HG03196 (cell line): Measurements from ENCODE around the gene AKAP1.

Experiments
- ATAC-seq: cut with Tn5 transposase; IDR thresholded peaks from one replicate; pipeline ENCODE4 v1.9.1; 2021; ENCODE audit not compliant: unreplicated experiment

The AKAP1 gene

DNA sequence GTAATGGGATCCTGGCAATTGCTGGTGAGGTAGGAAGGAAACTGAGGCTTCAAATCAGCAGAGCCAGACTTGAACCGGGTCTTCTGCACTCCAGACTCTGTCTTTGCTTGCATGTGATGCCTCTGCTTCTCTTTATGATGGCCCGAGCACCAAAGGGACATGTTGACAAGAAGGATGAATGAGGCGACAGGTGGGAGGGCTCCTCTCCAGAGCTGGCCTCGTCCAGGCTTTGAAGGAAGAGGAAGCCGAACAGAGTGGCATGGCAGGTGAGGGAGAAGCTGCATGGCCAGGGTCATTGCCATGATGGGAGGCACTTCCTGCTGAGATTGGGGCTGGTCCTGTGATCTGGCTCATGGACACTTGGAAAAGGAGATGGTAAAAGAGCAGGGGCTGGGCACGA lies 40.8 kb downstream of the AKAP1 start:
- ATAC-seq = no peak

DNA sequence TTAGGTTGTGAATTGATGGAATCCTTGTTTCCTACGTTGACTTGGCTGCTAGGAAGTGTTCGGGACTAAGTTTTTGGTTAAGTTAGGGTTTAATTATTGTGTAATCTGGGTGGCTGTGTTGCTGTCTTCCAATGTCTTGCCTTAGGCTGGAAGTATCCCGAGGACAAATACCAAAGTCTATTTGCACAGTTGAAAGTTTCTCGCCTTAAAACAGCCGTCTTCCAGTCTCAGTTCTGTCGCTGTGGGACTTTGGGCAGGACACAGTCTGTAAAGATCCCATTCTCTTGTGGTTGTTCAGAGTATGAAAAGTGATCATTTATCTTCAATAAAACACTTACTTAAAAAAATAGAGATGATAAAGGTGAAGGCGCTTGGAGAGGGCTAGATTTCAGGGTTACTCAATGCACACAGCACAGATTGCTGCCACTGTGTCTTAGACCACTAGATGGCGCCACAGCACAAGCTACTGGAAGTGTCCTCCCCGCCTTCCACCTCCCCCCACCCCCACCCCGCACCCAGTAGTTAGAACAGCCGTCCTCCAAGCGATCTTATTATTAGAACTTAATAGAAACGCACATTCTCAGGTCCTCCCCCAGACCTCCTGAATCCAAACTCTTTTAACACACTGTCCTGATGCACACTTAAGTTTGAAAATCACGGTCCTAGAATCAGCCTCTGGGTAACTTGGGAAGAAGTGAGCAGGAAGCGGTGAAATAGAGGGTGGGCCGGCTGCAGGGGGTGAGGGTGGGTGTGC lies 45.8 kb downstream of the AKAP1 start:
- ATAC-seq = no peak

DNA sequence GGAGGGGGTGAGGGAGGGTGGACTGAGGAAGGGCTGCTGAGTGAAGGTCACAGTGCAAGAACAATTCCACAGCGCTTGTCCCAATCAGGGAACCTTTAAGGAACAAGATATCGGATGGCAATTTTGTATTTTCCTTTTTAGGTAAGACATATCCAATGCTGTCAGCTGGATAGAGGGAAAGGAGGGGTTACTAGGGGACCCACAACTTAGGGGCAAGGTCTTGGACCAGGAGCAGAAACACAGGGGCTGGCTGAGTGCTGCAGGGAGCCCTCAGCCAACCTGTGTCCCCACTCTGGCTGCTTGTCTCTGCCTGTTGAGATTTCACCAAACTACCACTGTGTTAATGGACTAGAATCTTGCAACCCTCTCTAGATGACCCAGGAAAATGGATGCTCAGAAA lies 47.6 kb downstream of the AKAP1 start:
- no peak for ATAC-seq

DNA sequence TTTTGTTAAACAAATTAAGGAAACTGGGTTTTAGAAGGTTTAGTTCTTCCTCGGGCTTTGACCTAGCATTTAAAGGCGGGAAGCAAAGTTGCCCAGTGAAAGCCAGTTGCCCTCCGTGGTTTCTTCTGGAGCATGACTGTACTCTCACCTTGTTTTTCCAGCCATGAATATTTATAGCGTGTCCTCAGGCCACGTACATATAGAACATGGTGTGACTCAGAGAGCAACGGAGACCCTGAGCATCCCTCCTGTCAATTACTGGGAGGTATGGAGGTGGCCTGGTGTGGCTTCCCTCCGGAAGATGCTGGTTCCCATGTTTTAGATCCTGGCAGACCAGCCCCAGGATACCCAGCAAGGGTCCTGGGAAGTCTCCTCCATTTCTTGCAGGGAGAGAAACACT lies 48.4 kb downstream of the AKAP1 start:
- ATAC-seq = no peak

DNA sequence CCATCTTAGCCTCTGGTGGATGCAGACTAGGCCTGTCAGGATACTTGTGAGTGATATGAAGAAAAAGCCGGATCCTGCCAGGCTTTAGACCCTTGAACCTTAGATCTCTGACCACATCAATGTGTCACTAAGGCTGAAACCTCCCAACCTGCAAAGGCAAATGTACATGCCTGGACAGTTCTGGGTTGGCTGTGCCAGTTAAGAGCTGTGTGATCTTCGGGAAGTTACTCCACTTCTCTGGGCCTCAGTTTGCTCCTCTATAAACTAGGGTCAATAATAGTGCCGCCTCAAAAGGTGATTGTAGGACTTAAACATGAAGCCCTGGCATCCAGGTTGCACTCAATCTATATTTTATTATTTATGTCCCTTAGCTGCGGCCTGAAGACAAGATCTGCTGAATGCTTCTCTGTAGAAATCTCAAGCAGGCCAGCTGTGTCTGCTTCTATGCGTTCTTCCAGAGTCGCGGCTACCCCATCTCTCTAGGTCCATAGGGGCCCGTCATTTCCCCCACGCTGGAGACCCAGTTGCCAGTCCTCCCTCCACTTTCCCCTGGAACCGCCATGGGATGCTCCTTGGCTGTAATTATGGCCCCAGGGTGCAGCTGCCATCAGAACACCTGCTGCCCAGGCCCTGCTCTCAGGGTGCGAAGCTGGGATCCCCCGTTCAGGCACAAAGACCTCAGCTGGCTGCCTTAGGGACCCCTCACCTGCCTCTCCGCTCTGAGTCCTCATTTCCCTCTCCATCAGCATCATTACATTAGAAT lies 50.2 kb downstream of the AKAP1 start:
- no peak for ATAC-seq

DNA sequence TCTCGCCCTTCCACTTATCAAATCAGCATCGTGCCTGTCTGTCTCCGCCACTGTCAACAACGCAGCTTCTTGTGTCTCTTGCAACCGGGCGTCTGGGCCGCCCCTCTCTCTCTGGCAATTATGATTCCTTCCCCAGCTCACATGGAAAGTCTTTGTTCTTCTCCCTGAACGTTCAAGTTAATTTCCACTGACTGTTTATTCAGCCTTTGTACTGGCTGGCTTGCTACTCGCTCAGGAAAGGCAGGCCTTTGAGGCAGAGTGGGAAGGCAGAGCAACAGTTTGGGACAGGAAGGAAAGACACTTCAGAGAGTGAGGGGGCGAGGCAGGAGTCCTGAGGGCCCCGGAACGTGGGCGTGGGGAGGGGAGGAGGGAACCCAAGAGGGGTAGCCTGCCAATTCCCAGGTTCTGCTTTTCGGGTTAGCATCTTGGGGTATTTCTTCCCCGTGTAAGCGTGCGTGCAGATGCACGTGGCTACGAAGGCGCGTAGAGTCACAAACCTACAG lies 50.8 kb downstream of the AKAP1 start:
- no peak for ATAC-seq

DNA sequence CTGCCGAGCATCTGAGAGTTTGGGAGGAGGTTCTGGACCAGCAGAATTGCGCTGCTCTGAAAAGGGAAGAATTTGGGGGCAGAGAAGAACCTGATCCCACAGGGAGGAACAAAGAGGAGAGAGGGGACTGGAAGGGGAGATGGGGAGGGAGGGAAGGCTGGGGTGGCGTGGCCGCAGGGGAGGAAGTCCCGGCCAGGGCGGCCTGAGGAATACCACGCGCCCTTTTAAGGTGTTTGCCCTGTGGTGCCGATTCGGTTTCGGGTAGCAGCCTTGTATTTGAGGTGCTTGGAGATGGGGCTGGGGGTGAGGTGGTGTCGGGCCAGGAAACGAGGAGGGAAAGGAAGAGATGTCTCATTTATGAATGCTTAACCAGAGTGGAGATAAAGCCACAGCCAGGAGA lies 51.3 kb downstream of the AKAP1 start:
- no peak for ATAC-seq

DNA sequence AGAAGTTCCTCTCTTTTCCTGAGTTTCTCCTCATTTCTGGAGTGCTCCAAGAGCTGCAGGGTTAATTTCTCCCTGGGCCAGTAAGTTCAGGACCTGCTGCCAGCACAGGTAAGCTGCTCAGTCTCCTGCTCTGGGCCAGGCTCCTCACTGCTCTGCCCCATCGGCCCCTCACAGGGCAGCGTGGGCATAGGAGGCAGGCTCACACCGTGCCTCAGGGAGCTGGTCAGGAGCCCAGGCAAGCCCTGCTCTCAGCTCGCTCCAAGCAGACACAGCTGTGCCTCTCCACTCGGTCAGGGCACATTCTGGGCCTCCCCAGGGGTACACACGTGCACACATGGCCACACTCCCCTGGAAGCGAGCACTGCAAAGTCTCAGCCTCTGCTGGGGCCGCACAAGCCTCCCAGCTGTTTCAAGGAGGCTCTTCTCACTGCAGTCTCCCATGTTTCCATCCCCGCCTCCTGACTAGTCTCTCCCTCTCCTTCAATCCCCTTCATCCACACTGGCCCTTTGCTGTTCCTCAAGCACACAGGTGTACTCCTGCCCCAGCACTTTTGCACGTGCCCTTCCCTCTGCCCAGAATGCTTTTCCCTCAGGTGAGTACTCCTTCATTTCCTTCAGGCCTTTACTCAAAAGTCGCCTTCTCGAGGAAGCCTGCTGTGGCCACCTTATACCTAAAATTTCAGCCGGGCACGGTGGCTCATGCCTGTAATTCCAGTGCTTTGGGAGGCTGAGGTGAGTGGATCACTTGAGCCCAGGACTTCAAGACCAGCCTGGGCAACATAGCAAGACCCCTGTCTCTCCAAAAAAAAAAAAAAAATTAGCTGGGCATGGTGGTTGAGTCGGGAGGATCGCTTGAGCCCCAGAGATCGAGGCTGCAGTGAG lies 53.2 kb downstream of the AKAP1 start:
- ATAC-seq = no peak

DNA sequence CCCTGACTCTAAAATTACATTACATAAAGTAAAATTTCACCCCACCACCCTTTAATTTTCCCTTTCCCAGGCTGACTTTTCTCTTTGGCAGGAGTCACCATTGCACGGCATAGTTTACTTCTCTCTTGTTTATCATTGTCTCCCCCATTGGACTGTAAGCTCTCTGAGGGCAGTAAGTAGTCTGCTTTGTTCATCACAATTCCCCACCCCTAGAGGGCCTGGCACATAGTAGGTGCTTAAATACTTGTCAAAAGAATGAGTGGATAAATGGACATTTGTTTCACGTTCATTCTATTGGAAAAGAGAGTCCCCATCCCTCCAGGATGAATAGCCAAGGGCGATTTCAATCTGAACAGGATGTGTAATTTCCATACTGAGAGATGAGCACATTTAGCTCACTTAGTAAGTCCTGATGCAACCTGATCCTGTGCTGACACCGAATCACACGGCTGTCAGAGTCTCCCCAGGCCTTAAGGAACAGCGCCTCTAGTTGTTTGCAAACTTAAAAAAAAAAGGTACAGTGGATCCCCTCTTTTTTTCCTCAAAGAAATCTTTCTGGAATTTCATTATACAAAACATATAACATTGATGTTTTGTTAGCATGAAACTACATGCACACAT lies 54.0 kb downstream of the AKAP1 start:
- ATAC-seq = no peak

DNA sequence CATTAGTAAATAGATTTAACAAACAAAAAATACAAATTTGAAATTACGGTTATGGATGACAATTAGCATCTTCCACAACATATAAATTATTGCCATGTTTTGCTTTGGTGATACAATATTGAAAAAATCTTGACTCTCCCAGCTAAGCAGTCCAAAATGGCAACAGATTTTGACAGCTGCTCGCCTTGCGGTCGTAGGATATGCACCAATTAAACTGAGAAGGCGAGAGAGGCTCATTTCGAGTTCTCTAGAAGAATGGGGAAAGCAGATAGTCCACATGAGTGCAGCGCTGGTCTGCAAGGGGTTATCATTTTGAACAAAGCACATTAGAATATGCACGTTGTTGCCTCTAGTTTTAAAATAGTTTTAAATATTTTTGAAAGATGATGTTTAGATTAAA lies 55.3 kb downstream of the AKAP1 start:
- no peak for ATAC-seq

DNA sequence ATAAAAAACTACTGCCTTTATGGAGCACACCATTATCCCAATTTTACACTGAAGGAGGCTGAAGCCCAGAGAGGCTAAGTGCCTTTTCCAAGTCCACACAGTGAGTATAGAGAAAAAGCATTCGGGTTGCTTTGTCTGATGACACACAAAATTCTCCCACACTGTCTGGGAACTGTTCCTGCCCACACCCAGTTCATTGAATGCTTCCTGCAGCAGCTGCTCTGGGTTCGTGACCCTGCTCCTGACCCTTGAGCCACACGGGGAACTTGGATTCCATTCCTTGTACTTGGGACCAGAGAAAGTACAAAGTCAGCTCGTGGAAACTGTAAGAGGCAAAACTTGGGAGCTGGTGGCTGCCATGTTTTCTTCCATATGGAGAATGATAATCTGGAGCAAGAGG lies 57.9 kb downstream of the AKAP1 start:
- no peak for ATAC-seq

DNA sequence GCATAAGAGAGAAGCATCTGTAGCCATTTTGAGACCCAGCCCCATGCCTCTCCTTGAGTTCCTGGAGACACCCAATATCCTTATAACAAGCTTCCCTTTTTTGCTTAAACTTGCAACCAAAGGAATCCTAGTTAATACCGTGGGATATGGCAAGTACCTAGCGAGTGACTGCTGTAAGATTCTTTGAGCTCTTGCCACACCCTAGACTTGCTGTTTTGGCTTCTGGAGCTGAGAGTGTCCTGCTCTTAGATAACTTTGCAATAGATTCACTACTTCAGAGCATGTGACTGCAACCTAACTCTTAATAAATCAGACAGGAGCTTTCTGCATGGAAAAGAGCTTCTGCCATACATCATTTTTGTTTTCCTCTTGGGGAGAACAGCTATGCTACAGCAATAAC lies 58.3 kb downstream of the AKAP1 start:
- no peak for ATAC-seq

DNA sequence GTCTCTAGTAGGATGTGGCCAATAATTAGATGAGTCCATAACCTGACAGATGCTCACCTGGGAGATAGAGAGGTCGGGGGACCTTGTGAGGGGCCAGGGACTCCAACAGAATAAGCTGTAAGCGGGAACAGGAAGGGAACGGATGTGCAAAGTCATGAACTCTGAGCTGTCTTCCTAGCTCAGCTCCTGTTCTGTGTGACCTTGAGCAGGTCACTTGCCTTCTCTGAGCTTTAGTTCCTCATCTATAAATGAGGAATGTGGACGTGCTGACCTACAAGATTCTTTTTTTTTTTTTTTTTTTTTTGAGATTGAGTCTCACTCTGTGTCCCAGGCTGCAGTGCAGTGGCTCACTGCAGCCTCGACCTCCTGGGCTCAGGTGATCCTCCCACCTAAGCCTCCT lies 58.9 kb downstream of the AKAP1 start:
- no peak for ATAC-seq

DNA sequence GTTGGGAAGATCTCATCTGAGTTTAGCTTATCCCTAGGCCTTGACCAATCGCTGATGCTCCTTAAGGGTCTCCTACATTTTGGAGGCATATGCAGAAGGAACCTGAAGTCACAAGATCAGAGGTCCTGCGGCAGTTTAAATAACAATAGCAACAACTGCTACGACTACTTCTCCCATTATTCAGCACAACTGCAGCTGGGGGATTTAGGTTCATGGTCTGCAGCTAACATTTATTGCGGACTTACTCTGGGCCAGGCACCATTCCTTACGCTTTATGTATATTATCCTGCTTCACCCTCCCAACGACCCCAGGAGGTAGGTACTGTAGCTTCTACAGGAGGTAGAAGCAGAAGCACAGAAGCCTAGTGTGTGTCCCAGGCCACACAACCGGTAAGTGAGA lies 59.5 kb downstream of the AKAP1 start:
- no peak for ATAC-seq

DNA sequence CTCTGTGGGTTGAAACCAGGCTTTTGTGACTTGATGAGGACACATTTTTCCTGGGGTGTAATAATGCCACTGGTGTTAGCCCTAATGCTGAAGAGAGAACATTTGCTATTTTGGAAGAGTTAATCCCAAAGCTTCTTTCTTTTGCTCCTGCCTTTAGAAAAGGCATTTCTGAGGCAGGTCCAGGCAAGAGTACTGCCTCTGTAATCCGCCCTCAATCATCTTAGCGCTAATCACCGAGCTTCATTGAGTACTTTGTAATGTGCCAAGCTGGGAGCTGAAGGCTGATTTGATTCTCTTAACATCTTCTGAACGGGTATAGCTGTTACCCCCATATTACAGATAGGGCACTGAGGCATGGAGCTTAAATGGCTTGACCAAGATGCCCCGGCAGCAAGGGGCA lies 60.3 kb downstream of the AKAP1 start:
- no peak for ATAC-seq

DNA sequence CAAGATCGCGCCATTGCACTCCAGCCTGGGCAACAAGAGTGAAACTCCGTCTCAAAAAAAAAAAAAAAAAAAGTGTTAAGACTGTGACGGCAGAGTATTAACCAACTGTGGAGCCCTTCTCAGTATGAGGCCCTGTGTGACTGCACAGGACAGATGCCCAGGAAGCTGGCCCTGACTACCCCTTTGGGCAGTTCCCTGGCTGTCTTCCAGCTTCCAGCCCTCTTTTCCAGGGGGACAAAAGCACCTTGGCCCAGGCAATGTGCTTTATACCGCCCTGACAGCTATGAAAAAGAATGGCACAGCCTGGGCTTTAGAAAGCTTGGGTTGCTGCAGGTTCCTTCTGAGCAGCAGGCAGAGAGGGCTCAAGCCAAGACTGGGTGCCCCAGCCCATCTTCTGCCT lies 61.2 kb downstream of the AKAP1 start:
- ATAC-seq = no peak

DNA sequence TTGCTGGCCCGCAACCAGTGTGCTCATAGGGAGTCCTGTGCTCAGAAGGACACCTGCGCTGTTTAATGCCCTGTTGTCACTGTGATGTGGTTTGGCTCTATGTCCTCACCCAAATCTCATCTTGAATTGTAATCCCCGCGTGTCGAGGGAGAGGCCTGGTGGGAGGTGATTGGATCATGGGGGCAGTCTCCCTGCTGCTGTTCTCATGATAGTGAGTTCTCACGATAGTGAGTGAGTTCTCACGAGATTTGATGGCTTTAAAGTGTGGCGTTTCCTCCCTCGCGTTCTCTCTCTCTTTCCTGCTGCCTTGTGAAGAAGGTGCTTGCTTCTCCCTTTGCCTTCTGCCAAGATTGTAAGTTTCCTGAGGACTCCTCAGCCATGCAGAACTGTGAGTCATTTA lies 66.8 kb downstream of the AKAP1 start:
- ATAC-seq = no peak

DNA sequence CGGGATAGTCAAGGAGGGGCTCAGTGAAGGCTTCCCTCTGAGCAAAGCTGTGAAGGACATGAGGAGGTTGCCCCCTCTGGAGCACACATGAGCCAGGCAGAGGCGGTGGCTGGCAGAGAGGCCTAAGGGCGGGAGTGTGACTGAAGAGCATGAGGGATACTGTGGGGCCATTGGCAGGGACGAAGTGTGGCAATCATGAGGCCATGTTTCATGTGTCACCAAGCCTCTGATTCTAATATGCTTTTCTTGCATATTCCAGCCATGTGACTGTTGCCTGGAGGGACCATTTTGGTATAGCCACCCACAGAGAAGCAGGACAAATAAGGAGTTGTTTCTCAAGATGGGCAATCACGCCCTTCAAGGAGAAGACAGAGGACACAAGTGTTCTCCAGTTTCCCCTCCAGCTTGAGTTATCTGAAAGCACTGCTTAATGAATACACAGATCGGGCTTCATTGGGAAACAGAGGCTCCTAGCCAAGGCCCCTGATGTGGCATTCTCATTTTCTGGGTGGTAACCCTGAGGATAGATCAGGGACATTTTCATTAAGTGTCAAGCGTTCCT lies 68.0 kb downstream of the AKAP1 start:
- ATAC-seq = no peak

DNA sequence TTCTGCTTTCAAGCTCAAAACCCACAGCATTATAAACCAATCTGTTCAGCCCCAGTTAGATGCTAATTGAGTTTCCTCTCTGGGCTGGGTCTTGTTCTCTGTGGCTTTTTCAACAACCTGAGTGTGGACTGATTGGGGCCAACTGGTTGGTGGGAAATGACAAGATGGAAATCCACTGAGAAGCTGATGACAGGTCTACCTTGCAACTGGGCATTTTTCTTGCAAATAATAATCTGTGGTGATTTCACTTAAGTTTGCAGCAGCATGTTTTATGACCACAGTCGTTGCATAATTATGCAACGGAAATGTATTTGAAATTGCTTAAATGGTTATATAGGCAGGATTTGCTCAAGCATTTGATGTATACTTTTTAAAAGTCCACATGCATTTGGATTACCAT lies 69.9 kb downstream of the AKAP1 start:
- no peak for ATAC-seq

DNA sequence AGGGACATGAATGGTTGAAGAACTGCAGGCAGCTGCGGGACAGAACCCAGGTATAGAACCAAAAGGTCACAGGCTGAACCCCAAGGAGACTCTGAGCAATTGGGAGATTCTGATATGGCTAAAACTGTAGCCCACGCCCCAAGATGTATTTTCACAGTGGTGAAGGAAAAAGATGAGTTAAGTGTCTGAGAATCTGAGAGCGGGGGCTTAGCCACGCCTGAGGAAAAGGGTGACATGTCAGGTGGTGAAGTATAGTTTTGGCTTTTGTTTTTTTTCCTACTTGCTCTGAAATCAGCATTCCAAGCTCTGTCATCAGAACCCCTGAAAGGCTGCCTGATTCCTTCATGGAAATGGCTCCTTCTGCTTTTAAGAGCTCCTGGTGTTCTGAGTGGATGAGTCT lies 73.3 kb downstream of the AKAP1 start:
- ATAC-seq = no peak

DNA sequence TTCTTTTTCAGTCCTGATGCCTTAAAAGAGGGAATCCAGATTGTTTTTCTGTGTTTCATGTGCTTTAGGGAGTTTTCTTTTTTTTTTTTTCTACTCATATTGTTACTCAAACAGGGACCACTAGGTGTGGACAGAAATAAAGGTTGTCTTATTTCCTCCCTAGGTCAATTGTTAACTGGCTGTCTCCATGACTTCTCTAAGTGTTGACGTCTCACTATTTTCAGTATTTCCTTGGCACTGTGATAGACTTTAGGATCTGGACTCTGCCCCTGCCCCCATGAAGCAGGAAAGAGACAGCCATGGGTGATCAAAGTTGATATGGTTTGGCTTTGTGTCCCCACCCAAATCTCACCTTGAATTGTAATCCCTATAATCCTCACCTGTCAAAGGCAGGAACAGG lies 73.7 kb downstream of the AKAP1 start:
- ATAC-seq = no peak
